Superior temporal gyrus (tissue), 1 donor: ENCODE measurements around the gene TEP1.

Experiments used
- DNase-seq: peaks from one replicate; pipeline ENCODE4 v3.0.0-alpha.2; 2016; ENCODE audit errors: extremely low spot score

Gene TEP1

DNA sequence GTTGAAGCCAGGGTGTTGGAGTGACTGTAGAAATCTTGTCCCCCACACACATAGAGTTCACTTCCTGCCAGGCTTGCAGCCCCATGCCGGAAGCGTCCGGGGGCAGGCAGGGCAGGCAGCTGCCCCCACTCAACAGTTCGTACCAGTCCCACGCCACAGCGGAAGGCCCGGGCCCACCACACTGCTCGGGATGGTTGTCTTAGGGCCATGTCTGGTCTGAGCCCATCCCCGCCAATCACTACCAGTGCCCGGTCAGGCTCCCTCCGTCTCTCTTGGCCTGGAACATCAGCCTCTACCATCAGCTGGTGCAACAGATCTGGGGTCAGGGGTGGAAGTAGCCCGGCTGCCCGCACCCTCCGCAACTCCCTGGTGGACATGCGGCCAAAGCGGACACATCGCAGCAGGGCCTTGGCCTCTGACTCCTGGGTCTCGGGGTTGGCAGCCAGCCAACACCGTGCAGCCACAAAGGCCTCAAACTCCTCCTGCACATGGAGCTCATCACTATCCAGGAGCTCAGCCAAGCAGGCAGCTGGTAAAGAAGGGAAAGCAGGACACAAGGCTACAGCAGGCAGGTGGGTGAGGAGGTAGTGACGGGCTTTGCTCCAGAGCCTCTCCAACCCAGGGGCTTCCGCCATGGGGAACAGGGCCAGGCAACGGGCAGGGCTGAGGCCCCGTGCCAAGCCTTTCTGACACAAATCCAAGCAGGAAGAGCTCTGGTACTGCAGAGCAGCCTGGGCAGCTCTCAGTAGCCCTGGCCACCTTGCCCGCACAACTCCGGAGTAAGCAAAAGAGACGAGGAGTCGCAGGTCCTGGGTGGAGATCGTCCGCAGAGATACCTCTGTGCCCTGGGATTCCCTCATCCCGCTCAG lies 16.7 kb upstream of the TEP1 start:
- DNase-seq = no peak

DNA sequence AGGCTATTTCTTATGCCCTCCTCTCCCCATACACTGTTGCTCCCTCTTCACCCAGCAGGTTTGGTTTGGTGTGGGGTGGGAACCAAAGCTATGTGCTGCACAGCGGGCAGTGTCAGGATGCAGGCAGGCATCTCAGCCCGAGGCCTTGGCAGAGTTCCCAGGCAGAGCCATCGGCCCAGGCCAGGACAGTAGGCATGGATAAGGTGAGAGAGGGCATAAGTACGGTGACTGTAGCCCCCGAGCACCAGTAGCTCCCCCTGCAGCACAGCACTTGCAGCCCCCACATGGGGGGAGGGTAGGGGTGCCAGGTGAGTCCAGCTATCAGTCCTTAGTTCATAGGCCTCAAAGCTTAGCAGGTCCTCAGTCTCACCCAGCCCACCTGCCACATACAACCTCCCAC lies 15.5 kb upstream of the TEP1 start:
- no peak for DNase-seq

DNA sequence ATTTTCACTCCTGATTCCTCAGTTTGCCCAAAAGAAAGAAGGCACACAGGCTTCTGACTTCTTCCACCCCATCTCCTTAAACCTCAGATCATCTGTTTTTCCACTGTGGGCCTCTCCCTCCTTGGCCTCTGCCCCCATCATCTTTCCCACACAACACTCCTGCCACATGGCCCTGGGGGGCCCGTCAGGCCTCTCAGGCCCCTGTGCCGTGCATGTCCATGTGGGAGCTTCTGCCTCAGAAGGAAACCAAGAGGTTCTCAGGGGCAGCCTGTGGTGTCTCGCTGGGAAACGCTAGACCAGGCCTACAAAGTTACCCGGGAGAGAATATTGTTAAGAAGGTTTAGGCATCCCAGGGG lies 14.7 kb upstream of the TEP1 start:
- DNase-seq = no peak

DNA sequence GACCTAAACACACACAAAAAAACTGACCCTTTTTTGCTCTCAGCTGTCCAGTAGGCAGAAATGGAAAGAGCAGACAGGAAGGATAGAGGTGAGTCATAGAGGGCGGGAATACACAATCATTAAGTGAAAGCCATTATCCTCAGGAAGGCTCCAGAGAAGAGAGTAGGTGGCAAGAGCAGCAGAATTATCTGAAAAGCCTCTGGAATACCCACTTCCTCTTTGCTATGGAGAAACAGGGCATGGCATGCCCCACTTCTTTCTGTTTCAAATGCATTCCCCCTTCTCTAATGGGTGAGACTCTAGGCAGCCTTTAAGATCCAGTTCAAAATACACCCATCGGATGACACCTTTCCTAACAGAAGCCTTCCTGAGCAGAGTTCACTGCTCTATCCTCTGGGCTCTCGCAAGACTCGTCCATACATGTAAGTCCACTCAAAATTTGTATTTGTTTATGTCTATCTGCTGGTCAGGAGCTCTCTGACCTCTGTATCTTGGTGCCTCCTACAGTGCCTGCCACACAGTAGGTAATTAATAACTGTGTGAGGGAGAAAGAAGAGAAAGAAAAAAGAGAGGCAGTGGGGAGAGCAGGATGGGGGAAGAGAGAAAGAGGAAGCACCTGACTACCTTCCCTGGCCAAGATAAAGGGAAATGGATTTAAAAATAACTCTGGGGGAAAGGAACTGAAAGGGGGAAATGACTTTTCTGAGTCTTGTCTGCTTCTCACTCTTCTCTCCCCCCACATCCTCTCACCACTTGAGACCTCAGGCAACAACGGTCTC lies 14.1 kb upstream of the TEP1 start:
- no peak for DNase-seq

GRCh38 chr14:20424851-20425250 lies 11.6 kb upstream of the TEP1 start:
- DNase-seq = no peak

GRCh38 chr14:20422886-20423285 lies 9.6 kb upstream of the TEP1 start:
- no peak for DNase-seq

DNA sequence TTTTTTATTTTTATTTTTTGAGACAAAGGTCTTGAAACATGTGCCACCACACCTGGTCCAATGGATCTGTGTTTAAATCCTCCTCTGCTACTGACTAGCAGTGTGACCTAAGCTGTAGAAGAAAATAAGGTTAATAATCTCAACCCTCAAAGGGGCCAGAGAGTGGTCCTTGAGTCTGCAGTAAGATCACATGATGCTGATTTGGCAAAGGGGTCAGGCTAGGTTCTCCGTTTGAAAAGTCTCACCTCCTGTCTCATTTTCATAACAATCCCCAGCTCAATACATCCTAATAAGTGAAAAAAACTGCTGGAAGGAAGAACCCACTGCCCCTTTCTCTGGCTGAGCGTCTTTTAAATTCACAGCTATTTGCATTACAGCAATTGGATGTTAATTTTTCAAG lies 8.0 kb upstream of the TEP1 start:
- DNase-seq = no peak

DNA sequence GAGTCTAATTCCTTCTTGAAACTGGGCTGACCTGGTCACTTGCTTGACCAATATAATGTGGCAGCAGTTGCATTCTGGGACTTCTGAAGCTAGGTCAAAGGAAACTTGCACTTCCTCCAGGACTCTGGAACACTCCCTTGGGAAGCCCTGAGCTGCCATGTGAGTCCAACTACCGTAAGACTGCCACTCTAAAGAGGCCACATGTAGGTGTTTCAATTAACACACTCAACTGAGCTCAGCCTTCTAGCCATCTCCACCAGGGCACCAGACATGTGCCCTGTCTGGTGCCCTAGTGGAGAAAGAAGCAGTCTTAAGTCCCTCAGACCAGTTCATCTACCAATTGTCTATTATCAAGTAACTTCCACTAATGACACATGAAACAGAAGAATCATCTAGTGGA lies 6.1 kb upstream of the TEP1 start:
- no peak for DNase-seq

DNA sequence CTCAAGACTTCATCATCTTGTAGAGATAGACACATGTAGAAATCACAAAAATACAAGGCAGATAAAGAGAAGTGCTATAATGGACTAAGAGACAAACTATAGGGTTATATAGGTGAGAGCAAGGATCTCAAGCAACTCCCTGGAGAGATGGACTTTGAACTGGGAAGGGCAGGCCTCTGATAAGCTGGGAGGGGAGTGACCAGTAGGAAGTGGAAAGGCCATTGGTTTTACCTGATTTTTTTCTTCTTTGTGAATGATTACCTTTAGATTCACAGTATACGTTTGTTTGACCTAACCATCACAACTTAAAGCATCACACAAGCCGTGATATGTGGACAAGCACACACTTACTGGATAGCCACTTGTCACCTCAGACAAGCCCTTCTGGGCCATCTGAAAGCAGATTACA lies 5.2 kb upstream of the TEP1 start:
- no peak for DNase-seq

DNA sequence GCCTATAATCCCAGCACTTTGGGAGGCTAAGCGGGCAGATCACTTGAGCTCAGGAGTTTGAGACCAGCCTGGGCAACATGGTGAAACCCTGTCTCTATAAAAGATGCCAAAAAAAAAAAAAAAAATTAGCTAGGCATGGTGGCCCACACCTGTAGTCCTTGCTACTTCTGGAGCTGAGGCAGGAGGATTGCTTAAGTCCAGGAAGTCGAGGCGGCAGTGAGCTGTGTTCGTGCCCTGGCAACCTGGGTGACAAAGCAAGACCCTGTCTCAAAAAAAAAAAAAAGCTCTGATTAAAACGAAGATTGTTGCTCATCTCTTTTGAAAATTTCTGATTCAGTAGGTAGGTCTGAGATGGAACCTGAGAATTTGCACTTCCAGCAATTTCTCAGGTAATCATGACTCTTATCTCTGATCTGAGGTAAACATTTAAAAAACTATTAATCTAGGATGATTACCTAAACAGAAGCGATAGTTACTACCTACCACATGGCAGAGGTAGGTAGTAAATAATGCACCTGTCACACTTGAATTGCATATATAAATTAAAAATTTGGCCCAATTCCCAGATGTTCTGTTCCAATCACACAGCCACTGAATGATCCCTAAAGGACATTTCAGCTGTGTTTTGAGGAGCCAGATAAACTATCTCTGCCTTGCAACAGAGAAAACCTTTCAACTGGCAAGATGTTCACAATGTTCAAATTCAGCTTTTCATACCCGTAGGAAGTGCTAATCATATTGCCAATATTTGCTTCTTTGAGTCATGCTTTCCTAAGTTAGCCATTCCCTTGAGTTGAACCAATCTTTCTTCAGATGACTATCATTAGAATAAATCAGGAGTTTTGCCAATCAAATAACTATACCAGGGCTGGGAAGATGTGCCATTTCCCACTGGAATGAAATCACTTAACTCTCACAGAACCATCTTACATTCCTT lies 4.2 kb upstream of the TEP1 start:
- DNase-seq = no peak

DNA sequence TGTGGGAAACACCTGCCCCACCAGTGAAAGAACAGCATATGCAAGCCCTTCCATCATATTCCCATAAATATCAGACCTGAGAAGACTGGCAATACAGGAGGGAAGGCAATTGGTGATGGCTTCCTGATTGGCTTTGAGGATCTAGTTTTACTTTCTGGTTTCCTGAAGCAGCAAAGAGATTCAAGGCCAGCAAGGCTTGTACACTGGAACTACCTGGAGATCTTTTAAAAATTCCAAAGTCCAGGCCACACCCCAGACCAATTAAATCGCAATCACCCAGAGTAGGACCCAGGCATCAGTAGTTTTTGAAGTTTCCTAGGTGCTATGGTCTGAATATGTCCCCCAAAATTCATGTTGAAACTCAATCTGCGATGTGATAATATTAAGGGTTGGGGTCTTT lies 2.9 kb upstream of the TEP1 start:
- no peak for DNase-seq

- DNase-seq = peak; percentile 83
Observed at GRCh38 chr14:20415782-20416206, 2.5 kb upstream of the TEP1 start.

- peak; percentile 55 for DNase-seq
Observed at GRCh38 chr14:20413744-20414082, 412 bp upstream of the TEP1 start.

- peak; percentile 37 for DNase-seq
Observed at GRCh38 chr14:20412411-20412810, 890 bp downstream of the TEP1 start.

DNA sequence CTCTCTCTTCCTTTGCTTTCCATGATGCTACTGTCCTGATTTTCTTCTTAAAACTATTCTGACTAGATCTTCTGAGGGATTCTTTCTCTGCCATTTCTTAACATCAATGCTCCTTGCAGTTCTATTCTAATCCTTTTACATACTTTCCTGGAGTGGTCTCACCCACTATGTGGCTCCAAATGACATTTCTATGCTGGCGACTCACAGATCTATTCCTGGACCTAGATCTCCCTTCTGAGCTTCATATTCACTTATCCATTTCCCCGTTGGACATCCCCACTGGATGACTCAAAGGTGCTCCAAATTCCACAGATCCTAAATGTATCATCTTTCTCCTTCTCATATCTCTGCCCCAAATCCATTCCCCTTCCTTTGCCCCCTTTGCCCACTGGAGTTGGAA lies 4.1 kb downstream of the TEP1 start:
- DNase-seq = no peak

DNA sequence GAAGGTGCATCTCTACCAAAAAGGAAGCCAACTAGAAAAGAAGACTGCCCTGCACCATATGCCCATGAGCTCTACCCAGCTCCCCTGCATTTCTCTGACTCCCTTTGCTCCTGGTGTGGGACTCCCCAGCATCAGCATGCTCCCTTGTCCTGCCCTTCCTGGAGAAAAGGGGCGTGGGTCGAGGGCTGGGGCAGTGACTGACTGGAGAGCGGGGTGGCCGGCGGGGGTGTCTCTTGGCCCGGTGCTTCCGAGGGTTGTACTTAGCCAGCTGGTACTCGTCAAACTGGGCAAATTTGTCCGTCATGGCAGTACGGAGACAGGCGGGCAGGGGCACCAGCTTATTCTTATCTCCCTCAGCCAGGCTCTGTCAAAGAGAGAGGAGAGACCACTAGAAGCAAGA lies 9.8 kb downstream of the TEP1 start:
- DNase-seq = no peak

- no peak for DNase-seq
Observed at GRCh38 chr14:20400965-20401593, 12.2 kb downstream of the TEP1 start.

GRCh38 chr14:20400589-20400964 lies 12.7 kb downstream of the TEP1 start:
- DNase-seq = no peak

DNA sequence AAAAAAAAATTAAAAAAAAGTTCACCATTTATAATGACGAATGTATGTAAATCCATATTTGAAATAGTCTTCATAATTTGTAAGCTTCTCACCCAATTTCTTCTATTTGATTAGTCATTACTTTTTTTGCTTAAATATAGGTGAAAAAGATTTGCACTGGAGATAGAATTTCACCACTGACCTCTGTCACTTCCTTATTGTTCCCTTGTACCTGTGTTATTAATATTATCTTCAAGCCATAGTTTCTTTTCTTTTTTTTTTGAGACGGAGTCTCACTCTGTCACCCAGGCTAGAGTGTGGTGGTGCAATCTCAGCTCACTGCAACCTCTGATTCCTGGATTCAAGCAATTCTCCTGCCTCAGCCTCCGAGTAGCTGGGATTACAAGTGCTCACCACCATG lies 15.8 kb downstream of the TEP1 start:
- no peak for DNase-seq

- no peak for DNase-seq
Observed at GRCh38 chr14:20391505-20391904, 21.8 kb downstream of the TEP1 start.

GRCh38 chr14:20388159-20388558 lies 25.1 kb downstream of the TEP1 start:
- DNase-seq = no peak

GRCh38 chr14:20387576-20387975 lies 25.7 kb downstream of the TEP1 start:
- no peak for DNase-seq
